COLO829 (cell line): Measurements from ENCODE around the gene ABL1.

Experiments used
- DNase-seq: peaks from one replicate; pipeline ENCODE4 v3.0.0; 2012; ENCODE audit warnings: low spot score

Gene ABL1

GRCh38 chr9:130932255-130933079, 97.4 kb downstream of the ABL1 start:
- no peak for DNase-seq

DNA sequence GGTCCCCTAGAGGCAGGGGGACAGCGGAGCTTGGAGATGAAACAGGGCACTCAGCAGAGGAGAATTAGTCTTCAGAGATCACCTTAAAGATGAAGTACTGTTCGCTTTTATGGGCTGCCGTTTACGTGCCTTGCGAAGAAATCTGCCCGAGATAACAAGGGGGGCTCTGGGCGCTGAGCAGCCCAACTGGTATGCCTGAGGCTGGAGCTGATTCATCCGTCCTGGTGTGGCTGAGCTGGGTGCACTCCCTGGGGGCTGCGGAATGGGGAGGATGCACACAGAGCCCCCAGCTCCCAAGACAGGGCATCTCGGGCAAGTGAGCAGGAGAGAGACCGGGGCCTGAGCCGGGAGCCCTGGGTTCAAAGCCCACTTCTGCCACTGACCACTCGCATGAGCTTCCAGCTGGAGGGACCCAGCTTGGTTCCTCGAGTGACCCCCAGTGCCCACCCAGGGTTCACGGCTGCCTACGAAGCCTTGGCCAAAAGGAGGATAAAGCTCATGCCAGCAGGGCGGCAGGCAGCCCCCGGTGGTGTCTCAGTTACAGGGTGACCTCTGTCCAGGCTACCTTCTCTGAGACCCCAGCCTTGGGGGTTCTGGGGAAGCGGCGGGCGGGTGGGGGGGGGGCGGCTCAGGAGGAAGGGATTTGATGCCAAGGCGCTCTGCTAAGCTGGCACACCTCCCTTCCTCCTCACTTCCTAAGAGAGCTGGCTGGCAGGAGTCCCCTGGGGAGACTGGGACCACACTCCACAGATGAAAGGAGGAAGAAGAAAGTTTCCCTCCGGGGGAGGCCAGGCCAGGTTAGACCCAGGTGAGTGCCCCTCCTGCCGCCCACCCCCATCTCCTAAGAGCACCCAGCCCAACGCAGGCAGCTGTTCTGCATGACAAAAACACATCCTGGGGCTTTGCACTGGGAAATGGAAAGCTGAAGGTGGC, 98.3 kb downstream of the ABL1 start:
- DNase-seq: no peak

DNA sequence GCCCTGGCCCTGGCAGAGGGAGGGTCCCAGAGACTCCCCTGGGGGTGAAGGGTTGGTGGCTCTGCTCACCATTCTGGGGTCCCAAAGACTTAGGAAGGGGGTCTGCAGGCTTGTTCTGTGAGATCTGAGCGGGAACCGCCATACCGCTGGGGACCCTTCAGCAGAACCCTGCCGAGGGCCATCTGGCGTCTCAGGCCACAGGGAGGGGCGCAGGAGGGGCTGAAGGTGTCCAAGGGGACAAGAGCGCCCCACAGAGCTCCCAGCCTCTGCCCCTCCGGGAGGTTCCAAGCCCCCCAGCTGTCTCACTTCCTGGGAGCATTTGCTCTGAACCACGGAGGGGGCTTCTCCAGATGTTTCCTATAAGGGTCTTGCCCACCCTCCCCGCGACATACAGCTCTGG, 99.2 kb downstream of the ABL1 start:
- no peak for DNase-seq

GRCh38 chr9:130934702-130935647, 99.9 kb downstream of the ABL1 start:
- DNase-seq: no peak

DNA sequence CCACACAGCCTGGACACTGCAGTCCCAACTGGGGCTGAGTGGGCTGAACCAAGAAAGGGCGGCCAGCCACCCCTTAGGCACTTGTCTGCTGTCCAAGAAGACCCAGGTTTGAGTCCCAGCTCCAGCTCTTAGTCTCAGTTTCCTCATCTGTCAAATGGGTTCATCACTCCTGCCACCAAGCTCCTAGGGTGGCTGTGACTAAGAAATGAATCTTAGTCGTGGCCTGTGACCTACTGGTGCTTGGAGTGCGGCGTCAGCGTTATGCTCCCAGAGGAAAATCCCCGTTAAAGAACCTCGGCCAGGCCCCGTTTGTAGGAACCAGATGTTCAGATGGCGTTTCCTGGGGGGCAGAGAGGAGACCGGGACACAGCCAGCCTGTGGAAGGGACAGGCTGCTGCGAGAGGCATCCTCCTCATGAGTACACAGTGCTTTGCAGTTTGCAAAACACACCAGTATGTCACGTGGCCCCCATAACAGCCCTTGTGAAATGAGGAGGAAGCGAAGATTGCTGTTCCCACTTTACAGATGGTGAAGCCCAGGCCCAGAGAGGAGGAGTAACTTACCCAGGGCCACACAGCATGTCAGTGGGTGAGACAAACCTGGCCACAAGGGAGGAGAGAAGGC, 100.7 kb downstream of the ABL1 start:
- DNase-seq: no peak

DNA sequence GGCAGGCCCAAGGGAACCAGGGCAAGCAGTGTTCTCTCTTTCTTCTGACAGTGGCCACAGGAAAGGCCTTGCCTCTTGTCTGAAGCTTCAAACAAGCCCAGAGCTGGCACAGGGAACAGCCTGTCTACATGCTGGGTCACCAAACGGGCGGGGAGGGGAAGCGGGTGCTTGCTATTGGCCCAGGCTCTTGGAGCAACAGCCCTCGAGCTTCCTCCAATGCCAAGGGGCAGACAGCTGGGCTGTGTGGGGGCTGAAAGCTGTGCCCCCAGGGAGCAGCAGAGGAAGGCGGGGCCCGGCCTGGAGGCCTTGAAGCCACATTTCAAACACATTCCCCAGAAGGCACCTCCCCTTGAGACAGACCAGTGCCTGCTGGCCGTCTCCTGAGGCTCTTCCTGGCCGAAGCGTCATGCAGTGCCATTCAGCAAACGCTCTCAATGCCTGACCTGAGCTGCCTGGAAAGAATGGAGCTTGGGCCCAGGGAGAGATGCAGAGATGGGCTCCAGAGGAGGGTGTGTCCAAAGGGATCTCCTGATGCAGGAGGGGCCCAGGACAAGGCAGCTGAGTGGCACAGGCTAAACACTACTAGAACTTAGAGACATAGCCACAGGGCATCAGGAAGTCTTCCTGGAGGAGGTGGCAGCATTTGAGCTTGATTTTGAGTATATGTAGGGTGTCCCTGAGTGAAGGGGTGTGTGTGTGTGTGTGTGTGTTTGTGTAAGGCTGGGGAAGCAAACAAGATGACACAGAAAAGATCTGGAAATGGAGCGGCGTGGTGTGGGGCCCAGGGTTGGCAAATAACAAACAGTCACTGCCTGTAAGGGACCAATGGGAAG, 101.4 kb downstream of the ABL1 start:
- peak; percentile 82 for DNase-seq
